Kidney (tissue), 14 donors: ENCODE data around the gene WDR91. TPM values are rescaled to one million over a fixed set of nuclear protein-coding genes. Genes with fewer than 3 reads are reported as not detected.
A peak's percentile ranks its signal among the peaks of the same experiment; 100 is the strongest.

Experiments used
- DNase-seq, 5 donors: peaks; one replicate each; pipeline ENCODE4 v3.0.0-alpha.2; 2013 to 2020
- FAIRE-seq: peaks from 2 replicates; lab custom pipeline; 2012; peaks lifted over from hg19 to GRCh38; lab: Jason Lieb, UNC
- H3K27ac ChIP-seq, 2 donors: one replicate each; pipeline ENCODE4 v1.7.0; 2013; ENCODE audit warnings: low read depth in 2 of 2, low read length in 2 of 2, inconsistent platforms in 1 of 2
- H3K27me3 ChIP-seq: one replicate; pipeline ENCODE4 v1.7.1; 2013; ENCODE audit warnings: low read length, inconsistent platforms; ENCODE audit not compliant: control insufficient read depth, insufficient read depth
- H3K36me3 ChIP-seq, 3 donors: one replicate each; pipeline versions ENCODE4 v1.7.0 to v1.7.1; 2013; ENCODE audit warnings: low read length in 3 of 3, control low read depth in 1 of 3, inconsistent platforms in 1 of 3; ENCODE audit not compliant: insufficient read depth in 3 of 3, control insufficient read depth in 2 of 3
- H3K4me1 ChIP-seq, 3 donors: one replicate each; pipeline versions ENCODE4 v1.7.0 to v1.7.1; 2013; ENCODE audit warnings: low read length in 3 of 3, inconsistent platforms in 1 of 3, low read depth in 1 of 3; ENCODE audit not compliant: control insufficient read depth in 2 of 3, insufficient read depth in 2 of 3
- H3K4me3 ChIP-seq, 3 donors: one replicate each; pipeline versions ENCODE4 v1.7.0 to v1.8.1; 2013; ENCODE audit warnings: low read length in 3 of 3, control low read depth in 1 of 3, inconsistent platforms in 1 of 3
- H3K9ac ChIP-seq, 3 donors: one replicate each; pipeline versions ENCODE4 v1.7.0 to v1.7.1; 2013; ENCODE audit warnings: low read length in 3 of 3, control low read depth in 1 of 3, inconsistent platforms in 1 of 3
- H3K9me3 ChIP-seq, 3 donors: one replicate each; pipeline versions ENCODE4 v1.7.0 to v1.7.1; 2013; ENCODE audit warnings: low read length in 3 of 3, control low read depth in 1 of 3, inconsistent platforms in 1 of 3; ENCODE audit not compliant: control insufficient read depth in 2 of 3, insufficient read depth in 1 of 3
- CTCF ChIP-seq: IDR thresholded peaks from 3 replicates; pipeline ENCODE4 v1.5.1; 2012; ENCODE audit warnings: mild to moderate bottlenecking, moderate library complexity, borderline replicate concordance; ENCODE audit not compliant: insufficient read depth; ENCODE audit errors: extremely low read depth
- intact Hi-C: fragments of 100-400 bp; cut with DNase I; formaldehyde crosslinking; loops from one replicate; pipeline ENCODE4 v1.11.1; 2022
- polyA plus RNA-seq: library from polyadenylated mRNA; stranded (reverse); fragments of 350-450 nt; fragmentation: Illumina TruSeq; extraction: RNeasy Lipid Tissue Mini Kit (QIAGEN cat#74804); gene quantifications from one replicate; pipeline ENCODE4 v1.2.3, GENCODE V29; 2014; ENCODE audit warnings: low read depth, low replicate concordance; ENCODE audit not compliant: insufficient read depth
- total RNA-seq: library from RNA; stranded (reverse); fragmentation: NEBNext Ultra II Directional; extraction: Animal tissue kit (Norgen Biotek cat#: 25700); gene quantifications from one replicate; pipeline ENCODE4 v1.2.1, GENCODE V29; 2021
- donor health status: control.
- donor health status: control.
- donor health status: control.
- donor health status: control.
- donor health status: control.
- donor health status: DM: yes; HTN: yes; CAD: no.
- donor health status: Normal renal cell carcinoma (clear cell type).

Gene WDR91
- total and polyA plus RNA-seq, 2 donors from 2014 or later, result 27.8 to 73.9 TPM

- no peaks in the 10 kb centered on the region for H3K27me3 ChIP-seq
- H3K4me3 ChIP-seq, result no peak overlapping the region
- no peak overlapping the region for H3K9ac ChIP-seq
- intact Hi-C loops, result no loop called here
- no peak for DNase-seq
- peaks cover 3 to 14% (median 7%) of the 10 kb centered on the region in 3 donors for H3K9me3 ChIP-seq
- H3K27ac ChIP-seq, result no peak overlapping the region
- peaks cover 9 to 23% (median 18%) of the 10 kb centered on the region in 3 donors for H3K36me3 ChIP-seq
- no peak for TF ChIP-seq CTCF
- H3K4me1 ChIP-seq, result no peaks in the 10 kb centered on the region
- FAIRE-seq, result no peak
These were observed 33.0 kb downstream of the WDR91 start for GRCh38 chr7:135178364-135178763.

GRCh38 chr7:135177028-135177696 is 34.2 kb downstream of the WDR91 start:
- Histone ChIP-seq H3K27me3 (no peaks in the 10 kb centered on the region), H3K36me3 (peaks cover 3 to 12% (median 9%) of the 10 kb centered on the region in 3 donors), H3K27ac (peak overlapping the region; percentile 56 to 68), H3K9me3 (peaks cover 3 to 13% (median 7%) of the 10 kb centered on the region in 3 donors), H3K4me3 (no peak overlapping the region), H3K4me1 (peaks cover 0 to 5% (median 0%) of the 10 kb centered on the region in 3 donors), H3K9ac (no peak overlapping the region)
- no peak for FAIRE-seq
- intact Hi-C loops, result no loop called here
- peak in 2 of 5 donors; percentile 10 to 40 for DNase-seq
- TF ChIP-seq CTCF, result no peak

DNA sequence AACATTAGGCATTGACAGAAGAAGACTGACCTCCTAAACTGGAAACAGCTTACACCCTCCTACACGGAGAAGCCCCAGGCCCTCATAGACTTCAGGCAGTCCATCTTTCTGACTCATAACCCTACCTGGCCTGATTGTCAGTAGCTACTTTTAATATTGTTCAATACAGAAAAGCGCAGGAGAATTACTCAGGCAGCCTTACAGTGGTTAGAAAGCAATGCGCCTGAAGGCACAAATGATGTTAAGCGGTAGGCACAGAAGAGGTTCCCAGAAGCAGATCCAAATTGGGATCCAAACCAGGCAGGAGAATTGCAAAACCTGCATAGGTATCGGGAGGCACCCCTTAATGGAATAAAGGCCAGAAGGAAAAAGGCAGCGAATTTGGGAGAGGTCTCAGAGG is 35.4 kb downstream of the WDR91 start:
- no peak for FAIRE-seq
- H3K27ac ChIP-seq, result peak overlapping the region in 1 of 2 donors; percentile 68

More for the DNA sequence above, 35.4 kb downstream of the WDR91 start:
- H3K4me1 ChIP-seq, result peaks cover 0 to 11% (median 4%) of the 10 kb centered on the region in 3 donors
- no peak overlapping the region for H3K9ac ChIP-seq
- no peaks in the 10 kb centered on the region for H3K27me3 ChIP-seq
- peak overlapping the region in 1 of 3 donors; percentile 36 for H3K4me3 ChIP-seq
- H3K9me3 ChIP-seq, result peaks cover 0 to 2% (median 0%) of the 10 kb centered on the region in 3 donors
- peaks cover 0 to 3% (median 2%) of the 10 kb centered on the region in 3 donors for H3K36me3 ChIP-seq
- TF ChIP-seq CTCF, result no peak
- intact Hi-C loops, result no loop called here
- DNase-seq, result no peak
